ENCODE results near the gene SLC45A3. TPM values are rescaled to one million over a fixed set of nuclear protein-coding genes. Genes with fewer than 3 reads are reported as not detected.
A peak's percentile ranks its signal among the peaks of the same experiment; 100 is the strongest.
"Not testable (repeated sequence)": the region's sequence is repeated elsewhere in the genome, so short reads cannot be mapped to it uniquely, and the experiment has no call there.

SLC45A3 gene
- 8.5 and 9.3 TPM in 2 replicates for total RNA-seq

GRCh38 chr1:205680073-205680851, at the start of gene SLC45A3:
SLC45A3 (minus strand) TSS chr1:205680509; CDS start chr1:205664656, 15,853 bp downstream.
- Histone ChIP-seq H3K4me3 (ENCODE audit: low read depth, low read length) (peak within 1 kb of the TSS; percentile 74), H3K36me3 (ENCODE audit: control insufficient read depth, insufficient read depth, low read length) (no peaks in the 10 kb centered on the region), H3K27me3 (ENCODE audit: control insufficient read depth, insufficient read depth, low read length) (no peaks in the 10 kb centered on the region)
- DNase-seq (ENCODE audit: low read depth): no peak
- TF ChIP-seq, protein P1, sequence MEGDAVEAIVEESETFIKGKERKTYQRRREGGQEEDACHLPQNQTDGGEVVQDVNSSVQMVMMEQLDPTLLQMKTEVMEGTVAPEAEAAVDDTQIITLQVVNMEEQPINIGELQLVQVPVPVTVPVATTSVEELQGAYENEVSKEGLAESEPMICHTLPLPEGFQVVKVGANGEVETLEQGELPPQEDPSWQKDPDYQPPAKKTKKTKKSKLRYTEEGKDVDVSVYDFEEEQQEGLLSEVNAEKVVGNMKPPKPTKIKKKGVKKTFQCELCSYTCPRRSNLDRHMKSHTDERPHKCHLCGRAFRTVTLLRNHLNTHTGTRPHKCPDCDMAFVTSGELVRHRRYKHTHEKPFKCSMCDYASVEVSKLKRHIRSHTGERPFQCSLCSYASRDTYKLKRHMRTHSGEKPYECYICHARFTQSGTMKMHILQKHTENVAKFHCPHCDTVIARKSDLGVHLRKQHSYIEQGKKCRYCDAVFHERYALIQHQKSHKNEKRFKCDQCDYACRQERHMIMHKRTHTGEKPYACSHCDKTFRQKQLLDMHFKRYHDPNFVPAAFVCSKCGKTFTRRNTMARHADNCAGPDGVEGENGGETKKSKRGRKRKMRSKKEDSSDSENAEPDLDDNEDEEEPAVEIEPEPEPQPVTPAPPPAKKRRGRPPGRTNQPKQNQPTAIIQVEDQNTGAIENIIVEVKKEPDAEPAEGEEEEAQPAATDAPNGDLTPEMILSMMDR (IDR thresholded peaks at IDR 0.05; ENCODE audit: insufficient read depth, low read length, poor library complexity, severe bottlenecking): no peak

DNA sequence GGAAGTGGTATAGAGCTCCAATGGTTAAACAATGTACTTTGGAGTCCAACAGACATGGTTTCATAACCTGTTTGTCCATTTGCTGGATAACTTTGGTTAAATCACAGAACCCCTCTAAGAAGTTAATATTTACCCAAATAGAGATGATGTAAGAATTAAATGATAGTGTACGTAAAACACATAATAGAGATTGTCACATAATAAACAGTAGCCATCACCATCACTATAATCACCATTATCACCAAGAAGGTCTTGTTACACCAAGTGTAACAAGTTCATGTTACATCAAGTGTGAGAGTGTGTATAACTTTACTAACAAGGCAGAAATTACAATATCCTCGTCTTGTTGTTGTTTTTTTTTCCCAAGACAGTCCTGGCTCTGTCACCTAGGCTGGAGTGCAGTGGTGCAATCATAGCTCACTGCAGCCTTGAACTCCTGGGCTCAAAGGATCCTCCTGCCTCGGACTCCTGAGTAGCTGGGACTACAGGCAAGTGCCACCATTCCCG, 46.4 kb upstream of the SLC45A3 start:
- TF ChIP-seq, protein P1 (IDR thresholded peaks at IDR 0.05; ENCODE audit: insufficient read depth, low read length, poor library complexity, severe bottlenecking): no peak
- Histone ChIP-seq H3K4me3 (ENCODE audit: low read depth, low read length) (no peak overlapping the region), H3K36me3 (ENCODE audit: control insufficient read depth, insufficient read depth, low read length) (no peaks in the 10 kb centered on the region), H3K27me3 (ENCODE audit: control insufficient read depth, insufficient read depth, low read length) (no peaks in the 10 kb centered on the region)
- DNase-seq (ENCODE audit: low read depth): no peak

- Histone ChIP-seq H3K36me3 (ENCODE audit: control insufficient read depth, insufficient read depth, low read length) (no peaks in the 10 kb centered on the region), H3K27me3 (ENCODE audit: control insufficient read depth, insufficient read depth, low read length) (no peaks in the 10 kb centered on the region)
- TF ChIP-seq, protein P1 (IDR thresholded peaks at IDR 0.05; ENCODE audit: insufficient read depth, low read length, poor library complexity, severe bottlenecking): no peak
These were observed 45.2 kb upstream of the SLC45A3 start for GRCh38 chr1:205725514-205725913.

GRCh38 chr1:205720740-205721139, 40.4 kb upstream of the SLC45A3 start:
- H3K4me3 ChIP-seq (ENCODE audit: low read depth, low read length); H3K36me3 ChIP-seq (ENCODE audit: control insufficient read depth, insufficient read depth, low read length); H3K27me3 ChIP-seq (ENCODE audit: control insufficient read depth, insufficient read depth, low read length); DNase-seq (ENCODE audit: low read depth): not testable (repeated sequence)

More at GRCh38 chr1:205725514-205725913, 45.2 kb upstream of the SLC45A3 start:
- H3K4me3 ChIP-seq (ENCODE audit: low read depth, low read length): no peak overlapping the region
- no peak for DNase-seq (ENCODE audit: low read depth)

GRCh38 chr1:205719762-205720161, 39.5 kb upstream of the SLC45A3 start:
- peaks cover 2% of the 10 kb centered on the region for H3K36me3 ChIP-seq (ENCODE audit: control insufficient read depth, insufficient read depth, low read length)
- DNase-seq (ENCODE audit: low read depth): no peak
- H3K4me3 ChIP-seq (ENCODE audit: low read depth, low read length): no peak overlapping the region
- no peaks in the 10 kb centered on the region for H3K27me3 ChIP-seq (ENCODE audit: control insufficient read depth, insufficient read depth, low read length)
- TF ChIP-seq, protein P1 (IDR thresholded peaks at IDR 0.05; ENCODE audit: insufficient read depth, low read length, poor library complexity, severe bottlenecking): no peak

DNA sequence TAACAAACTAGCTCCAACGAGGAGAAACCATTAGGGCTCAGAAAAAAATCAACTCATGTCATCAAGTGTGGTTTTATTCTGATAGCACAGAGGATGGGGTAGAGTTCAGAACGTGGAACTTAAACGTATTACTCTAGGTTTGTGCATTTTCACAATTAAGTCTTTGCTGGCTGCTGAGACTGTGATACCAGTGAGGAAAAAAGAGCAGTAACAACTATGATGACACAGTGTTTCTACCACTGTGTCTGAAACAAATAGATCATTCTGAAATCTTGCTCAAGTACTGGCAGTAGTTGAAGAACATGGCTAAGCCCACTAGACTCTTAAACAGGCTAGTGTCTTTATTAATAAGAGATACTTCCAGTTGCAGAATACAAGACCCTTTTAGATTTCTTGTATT, 38.7 kb upstream of the SLC45A3 start:
- DNase-seq (ENCODE audit: low read depth): no peak
- Histone ChIP-seq H3K4me3 (ENCODE audit: low read depth, low read length) (no peak overlapping the region), H3K36me3 (ENCODE audit: control insufficient read depth, insufficient read depth, low read length) (peaks cover 2% of the 10 kb centered on the region), H3K27me3 (ENCODE audit: control insufficient read depth, insufficient read depth, low read length) (no peaks in the 10 kb centered on the region)
- TF ChIP-seq, protein P1 (IDR thresholded peaks at IDR 0.05; ENCODE audit: insufficient read depth, low read length, poor library complexity, severe bottlenecking): no peak
